GM18507 (cell line): ENCODE measurements around the gene CD300E.
"Not testable (repeated sequence)": the region's sequence is repeated elsewhere in the genome, so short reads cannot be mapped to it uniquely, and the experiment has no call there.

ENCODE experiments used
- DNase-seq: peaks from one replicate; pipeline ENCODE4 v3.0.0; 2011; ENCODE audit warnings: low read depth; ENCODE audit not compliant: insufficient read length; ENCODE audit errors: extremely low spot score
- FAIRE-seq: peaks from 2 replicates; lab custom pipeline; 2011; peaks lifted over from hg19 to GRCh38; lab: Jason Lieb, UNC

CD300E gene

GRCh38 chr17:74637265-74637664, 13.7 kb upstream of the CD300E start:
- DNase-seq (no peak), FAIRE-seq (no peak)

- FAIRE-seq, DNase-seq: not testable (repeated sequence)
Measured at GRCh38 chr17:74636541-74637085, 13.1 kb upstream of the CD300E start.

- no peak for DNase-seq
- FAIRE-seq, result no peak
Measured at GRCh38 chr17:74635418-74635817, 11.9 kb upstream of the CD300E start.

GRCh38 chr17:74633326-74633725, 9.8 kb upstream of the CD300E start:
- DNase-seq (no peak), FAIRE-seq (no peak)

- DNase-seq, result no peak
Measured at GRCh38 chr17:74632617-74633016, 9.1 kb upstream of the CD300E start.

GRCh38 chr17:74631468-74632450, 8.2 kb upstream of the CD300E start:
- no peak for DNase-seq
- FAIRE-seq, result no peak

More at GRCh38 chr17:74632617-74633016, 9.1 kb upstream of the CD300E start:
- FAIRE-seq, result no peak

GRCh38 chr17:74630251-74630650, 6.7 kb upstream of the CD300E start:
- DNase-seq, FAIRE-seq: not testable (repeated sequence)

- DNase-seq (no peak), FAIRE-seq (no peak)
Measured at GRCh38 chr17:74625661-74626060, 2.1 kb upstream of the CD300E start.

- FAIRE-seq, result no peak
- no peak for DNase-seq
Measured at GRCh38 chr17:74624131-74624530, 593 bp upstream of the CD300E start.

GRCh38 chr17:74619077-74619673, 4.4 kb downstream of the CD300E start:
- FAIRE-seq, result no peak
- DNase-seq, result no peak

- DNase-seq, result no peak
- FAIRE-seq, result no peak
Measured at GRCh38 chr17:74618451-74618850, 5.1 kb downstream of the CD300E start.

GRCh38 chr17:74616696-74617095, 6.8 kb downstream of the CD300E start:
- DNase-seq (no peak), FAIRE-seq (no peak)

- FAIRE-seq (no peak), DNase-seq (no peak)
Measured at GRCh38 chr17:74612046-74612445, 11.5 kb downstream of the CD300E start.

- FAIRE-seq, result no peak
- DNase-seq, result no peak
Measured at GRCh38 chr17:74610108-74610507, 13.4 kb downstream of the CD300E start.

- FAIRE-seq (no peak), DNase-seq (no peak)
Measured at GRCh38 chr17:74608511-74608910, 15.0 kb downstream of the CD300E start.

GRCh38 chr17:74607221-74607620, 16.3 kb downstream of the CD300E start:
- FAIRE-seq, result no peak

GRCh38 chr17:74606050-74606449, 17.5 kb downstream of the CD300E start:
- DNase-seq, result no peak
- FAIRE-seq, result no peak

More at GRCh38 chr17:74607221-74607620, 16.3 kb downstream of the CD300E start:
- DNase-seq, result no peak

- no peak for FAIRE-seq
- no peak for DNase-seq
Measured at GRCh38 chr17:74605361-74605760, 18.2 kb downstream of the CD300E start.

- DNase-seq (no peak), FAIRE-seq (no peak)
Measured at GRCh38 chr17:74604761-74605160, 18.8 kb downstream of the CD300E start.

GRCh38 chr17:74604200-74604599, 19.3 kb downstream of the CD300E start:
- DNase-seq, result no peak
- FAIRE-seq, result no peak
